GM12874 (cell line): ENCODE measurements around the gene TSPYL1.

Source experiments
- TF ChIP-seq, protein P1 (sequence below): IDR thresholded peaks from 2 replicates; pipeline ENCODE4 v1.5.1; 2011; ENCODE audit warnings: low read depth, mild to moderate bottlenecking, control low read depth, low read length, moderate library complexity; ENCODE audit not compliant: insufficient read depth

Gene TSPYL1

DNA sequence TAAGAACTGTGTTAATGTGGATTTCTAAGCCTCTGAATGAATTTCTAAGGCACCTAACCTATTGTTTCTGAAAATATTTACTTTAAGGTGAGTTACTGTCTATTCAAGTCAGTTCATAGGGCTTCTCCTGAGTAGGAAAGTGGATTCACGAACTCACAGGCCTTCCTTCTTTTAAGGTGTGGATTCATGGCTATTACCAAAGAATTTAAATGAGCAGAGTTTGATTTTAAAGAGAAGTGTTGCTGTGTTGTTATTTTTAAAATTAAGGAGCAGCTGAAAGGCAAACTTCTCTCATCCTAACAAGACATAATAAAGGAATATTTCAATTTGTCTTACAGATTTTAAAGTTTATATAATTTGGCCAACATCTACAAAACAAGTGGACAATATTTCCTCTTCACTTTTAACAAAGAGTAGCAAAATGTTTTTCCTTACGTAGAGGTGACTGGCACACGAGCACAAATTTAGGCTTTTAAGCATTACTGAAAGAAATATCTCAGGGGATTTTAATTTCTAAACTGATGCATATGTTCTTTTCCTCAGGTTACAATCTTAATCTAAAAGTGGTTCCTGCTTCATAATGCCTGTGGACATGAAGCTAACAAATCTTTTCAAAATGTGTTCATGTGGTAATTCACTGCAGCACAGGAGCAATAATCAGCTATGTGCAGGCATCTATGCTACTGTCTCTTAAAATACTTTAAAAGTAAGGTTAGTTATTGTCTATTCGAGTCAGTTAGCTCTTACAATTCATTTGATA lies 25.3 kb downstream of the TSPYL1 start:
- TF ChIP-seq, protein P1, sequence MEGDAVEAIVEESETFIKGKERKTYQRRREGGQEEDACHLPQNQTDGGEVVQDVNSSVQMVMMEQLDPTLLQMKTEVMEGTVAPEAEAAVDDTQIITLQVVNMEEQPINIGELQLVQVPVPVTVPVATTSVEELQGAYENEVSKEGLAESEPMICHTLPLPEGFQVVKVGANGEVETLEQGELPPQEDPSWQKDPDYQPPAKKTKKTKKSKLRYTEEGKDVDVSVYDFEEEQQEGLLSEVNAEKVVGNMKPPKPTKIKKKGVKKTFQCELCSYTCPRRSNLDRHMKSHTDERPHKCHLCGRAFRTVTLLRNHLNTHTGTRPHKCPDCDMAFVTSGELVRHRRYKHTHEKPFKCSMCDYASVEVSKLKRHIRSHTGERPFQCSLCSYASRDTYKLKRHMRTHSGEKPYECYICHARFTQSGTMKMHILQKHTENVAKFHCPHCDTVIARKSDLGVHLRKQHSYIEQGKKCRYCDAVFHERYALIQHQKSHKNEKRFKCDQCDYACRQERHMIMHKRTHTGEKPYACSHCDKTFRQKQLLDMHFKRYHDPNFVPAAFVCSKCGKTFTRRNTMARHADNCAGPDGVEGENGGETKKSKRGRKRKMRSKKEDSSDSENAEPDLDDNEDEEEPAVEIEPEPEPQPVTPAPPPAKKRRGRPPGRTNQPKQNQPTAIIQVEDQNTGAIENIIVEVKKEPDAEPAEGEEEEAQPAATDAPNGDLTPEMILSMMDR, result no peak

DNA sequence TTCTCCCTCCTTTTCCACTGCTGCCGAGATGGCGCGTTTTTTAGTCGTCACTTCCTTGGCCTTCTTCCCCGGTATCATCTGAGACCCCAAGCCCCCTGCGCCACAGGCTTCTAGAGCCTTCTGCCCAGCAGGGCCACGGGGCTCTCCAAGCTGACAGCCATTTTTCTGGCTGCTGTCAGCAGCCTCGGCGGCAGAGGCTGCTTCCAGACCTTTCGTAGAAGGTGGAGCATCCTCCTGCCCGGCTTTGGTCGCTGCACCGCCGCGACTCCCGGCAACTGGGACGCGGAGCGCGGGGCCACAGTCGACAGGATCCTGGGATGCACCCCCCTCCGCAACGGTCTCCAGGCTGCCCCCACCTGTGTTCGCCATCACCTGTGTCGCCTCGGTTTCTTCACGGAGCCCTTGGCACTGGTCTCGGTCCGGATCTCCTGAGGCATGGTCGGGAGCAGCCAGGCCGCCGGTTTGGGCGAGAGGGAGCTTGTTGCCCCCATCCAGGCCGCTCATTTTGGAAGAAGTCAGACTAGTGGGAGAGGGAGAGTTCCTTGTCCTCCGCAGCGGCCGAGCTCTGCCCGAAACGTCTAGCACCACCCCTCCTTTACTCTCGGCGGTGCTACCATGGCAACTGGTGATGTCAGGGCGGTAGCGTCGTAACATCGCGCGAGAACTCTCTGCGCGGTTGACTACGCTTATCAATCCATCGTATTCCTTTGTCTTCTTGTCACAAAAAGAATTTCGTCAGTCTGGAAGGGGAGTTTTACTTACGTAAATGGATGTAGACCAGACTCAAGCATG lies 26.0 kb downstream of the TSPYL1 start, which contains the start of gene TSPYL4:
TSS of gene TSPYL4 (minus strand) at position 571 of the 792 bp plus-strand sequence. CDS start at position 504, 67 bp downstream.
- TF ChIP-seq, protein P1, result no peak

DNA sequence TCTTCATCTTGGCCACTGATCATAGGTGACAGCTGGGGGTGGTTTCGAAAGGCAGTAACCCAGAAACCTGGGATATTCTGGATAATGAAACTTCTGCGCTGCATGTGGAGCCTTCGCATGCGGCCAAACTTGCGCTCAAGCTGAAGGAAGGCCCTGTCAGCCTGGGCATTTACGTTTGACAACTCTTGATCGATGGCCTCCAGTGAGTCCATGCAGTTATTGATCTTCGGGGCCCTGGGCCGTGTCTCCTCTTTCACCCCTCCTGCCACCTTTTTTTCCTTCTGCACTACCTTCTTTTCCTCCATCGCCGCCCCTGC lies 26.6 kb downstream of the TSPYL1 start:
- TF ChIP-seq, protein P1, result no peak

DNA sequence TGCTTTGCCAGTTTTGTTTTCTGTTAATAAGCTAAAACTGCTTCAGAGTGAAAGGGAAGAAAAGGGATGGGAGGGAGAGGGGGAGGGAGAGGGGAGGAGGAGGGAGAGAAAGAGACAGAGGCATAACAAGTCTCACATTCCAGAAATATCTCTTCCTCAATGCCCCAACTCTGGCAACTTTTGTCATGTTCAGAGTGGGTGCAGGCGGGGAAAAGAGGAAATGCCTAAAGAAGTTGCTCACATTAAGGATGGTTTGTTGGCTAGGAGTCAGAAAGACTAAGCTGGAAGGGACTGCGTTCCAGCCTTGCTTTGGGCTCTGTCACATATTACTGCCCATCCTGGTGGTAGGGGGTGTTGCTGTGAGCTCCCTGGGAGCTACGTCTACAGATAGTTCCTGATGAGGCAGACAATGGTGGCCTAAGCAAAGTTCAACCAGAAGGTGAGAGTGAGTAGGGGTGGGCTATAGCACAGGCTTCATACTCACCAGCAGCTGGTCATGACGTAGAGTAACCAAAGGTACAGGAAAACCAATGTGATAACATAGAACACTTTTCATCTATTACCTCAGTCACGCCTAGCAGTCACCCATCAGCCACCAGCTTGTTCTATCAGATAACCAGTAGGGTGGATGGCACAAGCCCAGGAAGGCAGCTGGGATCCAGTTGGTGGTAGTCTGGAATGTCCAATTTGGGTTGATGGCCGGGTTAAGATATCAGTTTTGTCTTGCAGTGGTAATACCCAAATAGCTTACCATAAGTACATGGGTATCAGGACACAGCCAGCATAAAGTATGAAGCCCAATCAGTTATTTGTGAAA lies 28.0 kb downstream of the TSPYL1 start:
- TF ChIP-seq, protein P1, result no peak

DNA sequence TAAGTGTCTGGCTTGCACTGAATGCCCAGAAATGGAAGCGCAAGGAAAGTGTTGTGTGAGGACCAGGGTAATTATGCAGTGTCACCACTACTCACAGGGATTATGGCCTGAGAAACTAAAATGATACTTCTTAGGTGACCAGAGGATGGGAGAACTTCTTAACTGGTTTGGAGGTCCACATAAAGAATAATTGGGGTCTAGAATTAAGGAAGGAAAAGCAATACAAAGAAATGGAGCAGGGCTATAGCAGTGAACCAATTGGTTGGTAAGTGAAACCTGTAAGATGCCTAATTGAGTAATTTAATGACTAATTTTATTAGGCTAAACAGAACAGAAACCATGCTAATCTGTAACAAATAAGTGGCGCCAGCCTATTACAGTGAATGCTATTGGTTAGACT lies 31.2 kb downstream of the TSPYL1 start:
- TF ChIP-seq, protein P1, result no peak

DNA sequence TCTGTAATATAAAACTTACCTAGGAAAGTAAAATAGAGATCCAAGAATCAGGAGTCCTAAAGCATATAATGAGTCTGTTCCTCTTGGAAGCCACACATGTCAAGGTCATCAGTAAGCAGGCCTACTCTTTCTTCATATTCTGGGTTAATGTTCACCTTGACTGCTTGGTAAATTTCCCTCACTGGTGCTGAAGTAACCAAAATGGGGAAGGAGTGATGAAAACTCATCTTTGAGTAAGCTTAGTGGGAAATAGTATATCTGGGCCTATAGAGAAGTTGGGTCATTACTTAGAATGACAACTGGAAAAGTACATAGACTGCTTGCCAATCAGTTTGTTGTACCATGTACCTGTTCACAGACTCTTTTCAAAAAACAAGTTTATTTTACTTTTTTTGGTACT lies 32.4 kb downstream of the TSPYL1 start:
- TF ChIP-seq, protein P1, result no peak

DNA sequence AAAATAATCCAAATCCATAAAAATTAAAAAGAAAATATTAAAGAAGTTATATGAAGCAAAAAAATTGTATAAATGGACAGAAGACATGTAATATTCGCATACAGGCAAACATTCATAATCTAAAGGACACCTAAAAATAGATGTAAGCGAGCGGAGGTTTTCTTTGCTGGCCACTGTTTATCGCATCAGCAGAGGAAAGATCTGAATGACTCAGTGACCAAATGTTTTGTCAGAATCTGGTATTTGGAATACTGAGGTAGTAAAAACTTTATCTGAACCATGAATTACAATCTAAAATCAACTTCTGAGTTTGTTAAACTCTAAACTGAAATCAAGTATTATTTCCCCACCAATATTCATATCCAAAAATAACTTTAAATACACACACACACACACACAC lies 33.6 kb downstream of the TSPYL1 start:
- TF ChIP-seq, protein P1, result no peak
